GF-D8 (cell line): ENCODE data around the gene SRPK2.
"Not testable (repeated sequence)": the region's sequence is repeated elsewhere in the genome, so short reads cannot be mapped to it uniquely, and the experiment has no call there.

ENCODE experiments used
- DNase-seq: peaks from one replicate; lab custom pipeline; 2025; lab: John Stamatoyannopoulos, UW

Gene SRPK2

GRCh38 chr7:105388356-105389087 lies at the start of gene SRPK2:
Gene SRPK2 (minus strand): TSS chr7:105388921.
- DNase-seq: peak; percentile 19

GRCh38 chr7:105438254-105438653 lies 49.5 kb upstream of the SRPK2 start:
- no peak for DNase-seq

DNA sequence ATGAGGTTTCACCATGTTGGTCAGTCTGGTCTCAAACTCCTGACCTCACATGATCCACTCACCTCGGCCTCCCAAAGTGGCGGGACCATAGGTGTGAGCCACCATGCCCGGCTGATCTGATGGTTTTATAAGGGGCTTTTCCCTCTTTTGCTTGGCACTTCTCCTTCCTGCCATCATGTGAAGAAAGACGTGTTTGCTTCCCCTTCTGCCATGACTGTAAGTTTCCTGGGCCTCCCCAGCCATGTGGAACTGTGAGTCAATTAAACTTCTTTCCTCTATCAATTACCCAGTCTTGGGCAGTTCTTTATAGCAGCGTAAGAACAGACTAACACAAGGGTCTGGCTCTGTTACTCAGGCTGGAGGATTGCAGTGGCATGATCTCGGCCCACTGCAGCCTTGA lies 48.6 kb upstream of the SRPK2 start:
- DNase-seq: not testable (repeated sequence)

DNA sequence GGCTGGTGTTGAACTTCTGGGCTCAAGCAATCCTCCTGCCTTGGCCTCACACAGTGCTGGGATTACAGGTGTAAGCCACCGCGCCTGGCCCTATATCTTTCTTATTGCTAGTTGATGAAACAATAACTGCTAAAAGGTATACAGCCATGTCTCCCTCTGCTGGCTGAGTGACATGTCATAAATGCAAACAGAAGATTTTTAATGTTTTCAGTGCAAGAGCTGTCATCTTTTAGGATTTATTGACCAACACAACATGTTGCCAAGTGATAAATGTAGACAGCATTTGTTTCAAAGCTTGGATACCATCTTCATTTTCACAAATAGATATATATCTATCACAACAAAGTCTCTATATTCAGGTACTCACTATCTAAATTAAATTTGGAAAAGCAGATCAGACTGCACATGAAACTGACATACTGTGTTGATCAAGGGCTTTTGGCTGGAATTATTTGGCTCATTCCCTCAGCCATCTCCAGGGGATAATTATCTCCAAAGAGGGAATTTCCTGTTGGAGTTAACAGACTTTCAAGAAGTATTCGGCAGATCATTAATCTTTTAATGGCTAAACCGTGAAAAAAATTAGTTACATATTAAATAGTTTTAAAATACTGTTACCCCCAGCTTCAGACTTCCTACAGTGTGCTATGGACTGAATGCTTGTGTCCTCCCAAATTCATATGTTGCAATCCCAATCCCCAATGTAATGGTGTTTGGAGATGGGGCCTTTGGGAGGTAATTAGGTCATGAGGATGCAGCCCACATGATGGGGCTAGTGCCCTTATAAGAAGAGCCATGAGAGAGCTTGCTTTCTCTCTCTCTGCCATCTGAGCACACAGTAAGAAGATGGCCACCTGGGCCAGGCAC lies 41.3 kb upstream of the SRPK2 start:
- peak; percentile 16 for DNase-seq

DNA sequence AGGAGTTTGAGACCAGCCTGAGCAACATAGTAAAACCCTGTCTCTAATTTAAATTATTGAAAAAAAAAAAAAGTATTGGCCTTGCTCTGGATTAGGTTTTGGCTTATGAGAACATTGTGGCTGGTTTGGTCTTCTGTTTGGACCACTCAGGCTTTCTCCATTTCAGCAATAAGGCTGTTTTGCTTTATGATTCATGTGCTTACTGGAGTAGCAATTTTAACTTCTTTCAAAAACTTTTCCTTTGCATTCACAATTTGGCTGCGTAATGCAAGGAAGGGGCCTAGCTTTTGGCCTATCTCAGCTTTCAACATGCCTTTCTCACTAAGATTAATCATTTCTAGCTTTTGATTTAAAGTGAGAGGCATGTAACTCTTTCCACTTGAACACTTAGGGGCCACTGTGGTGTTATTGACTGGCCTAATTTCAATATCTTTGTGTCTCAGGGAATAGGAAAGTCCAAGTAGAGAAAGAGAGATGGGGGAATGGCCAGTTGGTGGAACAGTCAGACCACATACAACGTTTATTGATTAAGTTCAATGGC lies 38.0 kb upstream of the SRPK2 start:
- no peak for DNase-seq

DNA sequence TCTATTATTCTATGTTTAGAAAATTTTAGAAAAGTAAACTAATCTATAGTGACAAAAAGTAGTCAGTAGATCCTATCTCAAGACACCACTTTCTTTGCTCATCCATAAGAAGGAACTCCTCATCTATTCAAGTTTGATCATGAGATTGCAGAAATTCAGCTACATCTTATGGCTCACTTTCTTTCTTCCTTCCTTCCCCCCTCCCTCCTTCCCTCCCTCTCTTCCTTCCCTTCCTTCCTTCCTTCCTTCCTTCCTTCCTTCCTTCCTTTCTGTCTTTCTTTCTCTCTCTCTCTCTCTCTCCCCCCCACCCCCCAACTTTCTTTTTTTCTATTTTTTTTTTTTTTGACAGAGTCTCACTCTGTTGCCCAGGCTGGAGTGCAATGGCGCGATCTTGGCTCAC lies 35.3 kb upstream of the SRPK2 start:
- DNase-seq: no peak

- DNase-seq: no peak
Observed at GRCh38 chr7:105413887-105414437, 25.2 kb upstream of the SRPK2 start.

DNA sequence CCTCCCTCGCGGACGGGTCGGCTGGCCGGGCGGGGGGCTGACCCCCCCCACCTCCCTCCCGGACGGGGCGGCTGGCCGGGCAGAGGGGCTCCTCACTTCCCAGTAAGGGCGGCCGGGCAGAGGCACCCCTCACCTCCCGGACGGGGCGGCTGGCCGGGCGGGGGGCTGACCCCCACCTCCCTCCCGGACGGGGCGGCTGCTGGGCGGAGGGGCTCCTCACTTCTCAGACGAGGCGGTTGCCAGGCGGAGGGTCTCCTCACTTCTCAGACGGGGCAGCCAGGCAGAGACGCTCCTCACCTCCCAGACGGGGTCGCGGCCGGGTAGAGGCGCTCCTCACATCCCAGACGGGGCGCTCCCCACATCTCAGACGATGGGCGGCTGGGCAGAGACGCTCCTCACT lies 22.1 kb upstream of the SRPK2 start:
- DNase-seq: not testable (repeated sequence)

GRCh38 chr7:105409775-105410174 lies 21.1 kb upstream of the SRPK2 start:
- not testable (repeated sequence) for DNase-seq

DNA sequence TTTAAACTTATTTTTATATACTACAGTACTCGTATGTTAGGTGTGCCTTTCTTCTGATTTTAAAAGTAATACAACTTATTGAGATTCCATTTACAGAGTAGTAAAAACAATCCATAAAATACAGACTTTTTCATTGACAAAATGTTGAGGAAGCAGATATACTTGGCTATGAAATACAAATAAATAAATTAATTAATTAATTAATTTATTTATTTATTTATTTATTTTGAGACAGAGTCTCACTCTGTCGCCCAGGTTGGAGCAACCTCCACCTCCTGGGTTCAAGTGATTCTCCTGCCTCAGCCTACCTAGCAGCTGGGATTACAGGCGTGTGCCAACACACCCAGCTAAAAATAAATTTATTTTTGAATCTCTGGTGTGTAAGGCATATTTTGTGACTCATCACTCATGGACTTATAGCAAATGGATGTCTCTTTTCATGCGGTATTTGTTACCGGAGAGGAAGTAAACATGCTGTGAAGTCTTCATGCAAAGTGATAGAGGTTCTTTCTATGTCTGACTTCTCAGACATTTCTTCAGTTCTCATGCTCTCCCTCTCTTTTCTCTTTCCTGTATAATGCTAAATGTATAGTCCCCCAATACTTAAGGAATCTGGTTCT lies 20.2 kb upstream of the SRPK2 start:
- DNase-seq: no peak

GRCh38 chr7:105403128-105403527 lies 14.4 kb upstream of the SRPK2 start:
- no peak for DNase-seq

DNA sequence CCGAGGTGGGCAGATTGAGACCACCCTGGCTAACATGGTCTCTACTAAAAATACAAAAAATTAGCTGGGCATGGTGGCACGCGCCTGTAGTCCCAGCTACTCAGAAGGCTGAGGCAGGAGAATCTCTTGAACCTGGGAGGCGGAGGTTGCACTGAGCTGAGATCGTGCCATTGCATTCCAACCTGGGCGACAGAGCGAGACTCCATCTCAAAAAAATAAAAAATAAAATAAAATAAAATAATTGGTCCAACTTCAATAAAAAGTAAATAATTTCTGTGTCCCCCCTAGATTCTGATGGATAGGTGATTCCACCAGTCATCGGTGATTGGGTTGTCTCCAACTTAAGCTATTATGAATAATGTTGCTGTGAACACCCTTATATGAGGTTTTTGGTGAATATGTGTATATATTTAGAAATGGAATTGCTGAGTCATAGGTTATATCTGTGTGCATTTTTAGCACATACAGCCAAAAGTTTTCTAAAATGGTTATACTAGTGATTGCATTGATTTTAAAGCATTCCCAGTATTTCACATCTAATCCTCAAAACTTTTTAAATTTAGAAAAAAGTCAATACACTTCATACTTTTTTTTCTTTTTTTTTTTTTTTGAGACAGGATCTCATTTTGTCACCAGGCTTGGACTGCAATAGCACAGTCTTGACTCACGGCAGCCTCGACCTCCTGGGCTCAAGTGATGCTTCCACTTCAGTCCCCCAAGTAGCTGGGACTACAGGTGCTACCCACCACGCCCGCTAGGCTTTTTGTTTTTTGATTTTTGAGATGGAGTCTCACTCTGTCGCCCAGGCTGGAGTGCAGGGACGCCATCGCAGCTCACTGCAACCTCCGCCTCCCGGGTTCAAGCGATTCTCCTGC lies 13.7 kb upstream of the SRPK2 start:
- DNase-seq: no peak

- DNase-seq: no peak
Observed at GRCh38 chr7:105399043-105399725, 10.5 kb upstream of the SRPK2 start.

DNA sequence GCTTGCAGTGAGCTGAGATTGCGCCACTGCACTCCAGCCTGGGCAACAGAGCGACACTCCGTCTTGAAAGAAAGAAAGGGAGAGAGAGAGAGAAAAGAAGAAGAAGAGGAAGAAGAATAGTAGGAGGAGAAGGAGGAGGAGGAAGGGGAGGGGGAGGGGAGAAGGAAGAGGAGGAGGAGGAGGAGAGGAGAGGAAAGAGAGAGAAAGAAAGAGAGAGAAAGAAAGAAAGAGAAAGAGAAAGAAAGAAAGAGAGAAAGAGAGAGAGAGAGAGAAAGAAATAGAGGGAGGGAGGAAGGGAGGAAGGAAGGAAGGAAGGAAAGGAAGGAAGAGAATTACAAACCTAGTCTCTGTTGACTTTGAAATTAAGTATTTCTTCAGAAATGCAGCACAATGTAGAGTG lies 7.8 kb upstream of the SRPK2 start:
- no peak for DNase-seq

DNA sequence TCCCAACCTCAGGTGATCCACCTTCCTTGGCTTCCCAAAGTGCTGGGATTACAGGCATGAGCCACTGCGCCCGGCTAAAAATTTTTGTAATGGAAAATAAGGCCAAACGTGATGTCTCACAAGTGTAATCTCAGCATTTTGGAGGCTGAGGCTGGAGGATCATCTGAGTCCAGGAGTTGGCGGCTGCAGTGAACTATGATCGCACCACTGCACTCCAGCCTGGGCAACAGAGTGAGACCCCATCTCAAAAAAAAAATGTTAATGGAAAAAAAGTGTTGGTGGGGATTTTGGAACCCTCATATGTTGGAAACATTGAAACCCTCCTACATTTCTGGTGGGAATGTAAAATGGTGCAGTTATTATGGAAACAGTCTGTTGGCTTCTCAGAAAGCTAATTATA lies 2.7 kb upstream of the SRPK2 start:
- no peak for DNase-seq

- no peak for DNase-seq
Observed at GRCh38 chr7:105389889-105390288, 1.2 kb upstream of the SRPK2 start.

DNA sequence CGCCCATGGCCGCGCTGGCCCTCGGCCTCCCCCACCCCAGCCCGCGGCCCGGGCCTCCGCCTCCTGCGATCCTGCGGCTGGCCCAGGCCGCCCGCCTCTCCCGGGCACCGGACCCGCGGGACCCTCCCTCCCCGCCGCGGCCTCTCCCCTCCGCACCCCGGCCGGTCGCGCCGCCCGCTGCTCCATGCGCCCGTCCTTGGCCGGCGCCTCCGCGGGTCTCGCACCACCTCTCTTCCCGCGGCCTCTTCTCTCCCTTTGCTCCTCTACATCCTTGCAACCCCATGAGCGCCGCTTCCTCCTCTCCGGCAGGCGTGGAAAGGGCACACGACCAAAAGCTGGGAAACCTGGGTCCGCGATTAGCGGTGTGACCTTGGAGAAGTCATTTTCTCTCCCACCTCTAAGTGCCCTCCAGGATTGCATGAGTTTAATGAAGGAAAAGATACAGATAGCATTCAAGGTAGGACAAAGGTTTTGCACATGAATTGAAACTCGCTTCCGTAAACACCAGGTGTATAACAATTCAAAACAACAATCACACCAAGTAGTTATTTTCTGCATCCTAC lies 448 bp upstream of the SRPK2 start:
- DNase-seq: peak; percentile 23

- DNase-seq: peak; percentile 29
Observed at GRCh38 chr7:105387508-105388355, 989 bp downstream of the SRPK2 start.

- DNase-seq: no peak
Observed at GRCh38 chr7:105377903-105378302, 10.8 kb downstream of the SRPK2 start.
